ENCODE results near the gene DNER.
A peak's percentile ranks its signal among the peaks of the same experiment; 100 is the strongest.

The DNER gene

DNA sequence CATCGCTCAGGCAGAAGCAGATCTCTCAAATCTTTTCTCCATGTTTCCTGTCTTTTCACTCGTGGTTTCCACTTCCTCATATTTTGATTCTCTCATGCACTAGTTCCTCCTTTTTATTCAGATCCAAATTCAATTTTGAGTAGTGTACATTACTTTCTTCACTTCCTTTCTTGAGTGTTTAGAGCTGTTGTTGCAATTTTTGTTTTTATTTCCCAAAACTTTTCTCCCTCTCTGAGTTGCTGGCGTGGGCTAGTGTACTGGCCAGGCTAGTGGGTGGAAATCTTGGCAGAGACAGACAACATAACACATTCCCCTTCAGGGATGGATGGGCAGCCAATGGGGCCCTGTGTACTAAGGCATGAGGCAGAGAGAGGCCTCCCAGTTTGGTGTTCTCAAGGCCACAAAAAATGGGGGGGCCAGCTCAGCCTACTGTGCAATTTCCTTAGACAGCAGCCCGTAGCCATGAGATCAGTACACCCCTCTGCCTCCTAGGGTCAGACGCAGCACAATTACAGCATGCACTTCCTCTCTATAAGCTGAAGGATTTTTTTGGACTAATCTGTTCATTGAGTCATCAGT is 298.1 kb downstream of the DNER start:
- Histone ChIP-seq H3K27me3 (ENCODE audit: control insufficient read depth, insufficient read depth, low read length) (no peaks in the 10 kb centered on the region), H3K4me1 (ENCODE audit: control insufficient read depth, insufficient read depth, low read length) (peaks cover 14% of the 10 kb centered on the region), H3K9me3 (ENCODE audit: control insufficient read depth, insufficient read depth, low read depth, low read length) (0 out of 2 replicates have a peak, but pooled peaks cover 2% of the 10 kb centered on the region), H3K27ac (ENCODE audit: low read depth, low read length) (no peak overlapping the region), H3K36me3 (ENCODE audit: control insufficient read depth, insufficient read depth, low read length) (no peaks in the 10 kb centered on the region), H3K4me3 (ENCODE audit: low read depth, low read length) (no peak overlapping the region), H3K9ac (ENCODE audit: low read length) (no peak overlapping the region)

- H3K4me3 ChIP-seq (ENCODE audit: low read depth, low read length): no peak overlapping the region
- no peaks in the 10 kb centered on the region for H3K27me3 ChIP-seq (ENCODE audit: control insufficient read depth, insufficient read depth, low read length)
Observed at GRCh38 chr2:229414631-229415030, 299.7 kb downstream of the DNER start.

DNA sequence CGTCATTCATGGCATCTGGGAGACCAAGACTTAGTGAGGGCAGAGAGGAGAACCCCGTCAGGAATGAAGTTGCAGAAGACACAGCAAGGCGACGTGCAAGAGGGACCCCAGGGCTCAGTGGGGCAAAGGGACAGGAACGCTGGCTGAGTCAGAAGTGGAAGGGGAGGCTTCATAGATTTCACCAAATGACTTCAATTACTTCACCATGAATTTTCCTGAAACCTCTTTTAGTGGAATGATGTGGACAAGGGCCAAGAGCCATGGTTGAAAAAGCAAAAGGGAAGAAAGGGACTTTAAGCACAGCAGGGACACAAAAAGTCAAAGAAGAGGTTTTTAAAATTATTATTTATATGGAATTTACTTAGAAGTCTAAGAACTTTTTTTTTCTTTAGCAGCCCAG is 301.7 kb downstream of the DNER start:
- Histone ChIP-seq H3K27me3 (ENCODE audit: control insufficient read depth, insufficient read depth, low read length) (no peaks in the 10 kb centered on the region), H3K9me3 (ENCODE audit: control insufficient read depth, insufficient read depth, low read depth, low read length) (0 out of 2 replicates have a peak, but pooled peaks cover 2% of the 10 kb centered on the region), H3K36me3 (ENCODE audit: control insufficient read depth, insufficient read depth, low read length) (no peaks in the 10 kb centered on the region), H3K27ac (ENCODE audit: low read depth, low read length) (no peak overlapping the region), H3K4me3 (ENCODE audit: low read depth, low read length) (no peak overlapping the region), H3K4me1 (ENCODE audit: control insufficient read depth, insufficient read depth, low read length) (peaks cover 27% of the 10 kb centered on the region), H3K9ac (ENCODE audit: low read length) (no peak overlapping the region)

More at GRCh38 chr2:229414631-229415030, 299.7 kb downstream of the DNER start:
- Histone ChIP-seq H3K9me3 (ENCODE audit: control insufficient read depth, insufficient read depth, low read depth, low read length) (0 out of 2 replicates have a peak, but pooled peaks cover 2% of the 10 kb centered on the region), H3K9ac (ENCODE audit: low read length) (no peak overlapping the region), H3K27ac (ENCODE audit: low read depth, low read length) (no peak overlapping the region), H3K36me3 (ENCODE audit: control insufficient read depth, insufficient read depth, low read length) (no peaks in the 10 kb centered on the region), H3K4me1 (ENCODE audit: control insufficient read depth, insufficient read depth, low read length) (peaks cover 16% of the 10 kb centered on the region)

DNA sequence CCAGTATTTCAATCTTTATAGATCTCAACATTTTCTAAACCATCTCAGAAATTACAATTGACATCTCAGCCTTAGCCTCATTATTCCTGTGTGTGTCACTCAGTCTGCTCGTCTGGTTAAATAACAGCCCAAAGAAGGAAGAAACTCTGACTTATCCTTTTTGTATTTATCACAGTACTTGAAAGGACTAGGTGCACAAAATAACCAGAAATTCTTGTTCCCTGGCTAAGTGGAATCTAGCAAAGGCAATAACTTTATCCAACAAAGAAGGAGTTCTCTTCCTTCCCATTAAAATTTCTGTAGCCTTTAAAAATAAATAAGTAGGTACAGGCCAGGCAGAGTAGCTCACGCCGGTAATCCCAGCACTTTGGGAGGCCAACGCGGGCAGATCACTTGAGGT is 303.4 kb downstream of the DNER start:
- H3K36me3 ChIP-seq (ENCODE audit: control insufficient read depth, insufficient read depth, low read length): no peaks in the 10 kb centered on the region
- no peak overlapping the region for H3K9ac ChIP-seq (ENCODE audit: low read length)
- H3K4me3 ChIP-seq (ENCODE audit: low read depth, low read length): no peak overlapping the region
- no peak overlapping the region for H3K27ac ChIP-seq (ENCODE audit: low read depth, low read length)
- H3K4me1 ChIP-seq (ENCODE audit: control insufficient read depth, insufficient read depth, low read length): peaks cover 33% of the 10 kb centered on the region
- H3K27me3 ChIP-seq (ENCODE audit: control insufficient read depth, insufficient read depth, low read length): no peaks in the 10 kb centered on the region
- 0 out of 2 replicates have a peak, but pooled peaks cover 2% of the 10 kb centered on the region for H3K9me3 ChIP-seq (ENCODE audit: control insufficient read depth, insufficient read depth, low read depth, low read length)

DNA sequence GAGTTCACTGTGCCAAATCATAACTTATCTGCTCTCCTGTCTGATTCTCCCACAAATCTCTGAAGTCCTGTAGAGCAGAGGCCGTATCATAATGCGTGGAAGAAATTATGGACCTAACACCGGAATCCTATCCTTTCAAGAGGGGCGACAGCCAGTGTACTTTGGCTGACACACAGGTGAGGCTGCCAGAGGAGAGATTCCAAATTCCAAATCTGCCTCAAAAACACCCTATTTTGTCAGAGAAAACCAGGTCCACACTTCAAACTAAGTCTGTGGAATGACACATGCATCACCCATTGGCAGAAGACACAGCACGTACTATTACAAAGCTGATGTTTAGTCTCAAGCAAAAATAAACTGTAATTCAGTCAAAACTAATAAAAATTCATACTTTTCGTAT is 304.1 kb downstream of the DNER start:
- Histone ChIP-seq H3K27me3 (ENCODE audit: control insufficient read depth, insufficient read depth, low read length) (no peaks in the 10 kb centered on the region), H3K27ac (ENCODE audit: low read depth, low read length) (no peak overlapping the region), H3K9ac (ENCODE audit: low read length) (no peak overlapping the region), H3K9me3 (ENCODE audit: control insufficient read depth, insufficient read depth, low read depth, low read length) (0 out of 2 replicates have a peak, but pooled peaks cover 2% of the 10 kb centered on the region), H3K36me3 (ENCODE audit: control insufficient read depth, insufficient read depth, low read length) (no peaks in the 10 kb centered on the region), H3K4me1 (ENCODE audit: control insufficient read depth, insufficient read depth, low read length) (peaks cover 33% of the 10 kb centered on the region), H3K4me3 (ENCODE audit: low read depth, low read length) (no peak overlapping the region)

DNA sequence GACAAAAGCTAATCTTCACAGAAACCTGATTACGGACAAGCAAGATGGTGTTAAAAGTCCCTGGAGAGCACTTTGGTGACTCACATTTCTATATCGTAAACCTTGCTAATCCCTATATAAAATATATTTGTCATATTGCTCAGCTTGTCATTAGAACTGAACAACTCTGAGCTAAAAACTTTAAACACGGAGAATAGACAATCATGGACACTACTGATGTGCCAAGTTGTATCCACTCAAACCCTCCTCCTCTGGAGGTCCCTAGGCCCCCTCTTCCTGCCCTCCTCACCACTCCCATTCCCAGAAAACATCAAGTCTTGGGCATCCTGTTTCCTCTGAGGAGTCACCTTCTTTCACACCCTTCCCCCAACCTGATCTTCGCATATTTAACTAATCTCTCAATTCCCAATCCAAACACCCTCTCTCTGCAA is 304.6 kb downstream of the DNER start:
- H3K4me3 ChIP-seq (ENCODE audit: low read depth, low read length): no peak overlapping the region
- no peak overlapping the region for H3K9ac ChIP-seq (ENCODE audit: low read length)
- H3K27me3 ChIP-seq (ENCODE audit: control insufficient read depth, insufficient read depth, low read length): no peaks in the 10 kb centered on the region
- no peaks in the 10 kb centered on the region for H3K36me3 ChIP-seq (ENCODE audit: control insufficient read depth, insufficient read depth, low read length)
- peaks cover 33% of the 10 kb centered on the region for H3K4me1 ChIP-seq (ENCODE audit: control insufficient read depth, insufficient read depth, low read length)
- H3K9me3 ChIP-seq (ENCODE audit: control insufficient read depth, insufficient read depth, low read depth, low read length): 0 out of 2 replicates have a peak, but pooled peaks cover 2% of the 10 kb centered on the region
- H3K27ac ChIP-seq (ENCODE audit: low read depth, low read length): peak overlapping the region; percentile 30; the same call in 1 of the 2 replicates

GRCh38 chr2:229408962-229409361 is 305.4 kb downstream of the DNER start:
- no peaks in the 10 kb centered on the region for H3K9me3 ChIP-seq (ENCODE audit: control insufficient read depth, insufficient read depth, low read depth, low read length)
- no peak overlapping the region for H3K9ac ChIP-seq (ENCODE audit: low read length)
- H3K36me3 ChIP-seq (ENCODE audit: control insufficient read depth, insufficient read depth, low read length): no peaks in the 10 kb centered on the region
- no peak overlapping the region; the same call in 1 of the 2 replicates for H3K4me3 ChIP-seq (ENCODE audit: low read depth, low read length)
- peak overlapping the region; percentile 30; the same call in 1 of the 2 replicates for H3K27ac ChIP-seq (ENCODE audit: low read depth, low read length)
- no peaks in the 10 kb centered on the region for H3K27me3 ChIP-seq (ENCODE audit: control insufficient read depth, insufficient read depth, low read length)
- H3K4me1 ChIP-seq (ENCODE audit: control insufficient read depth, insufficient read depth, low read length): peaks cover 33% of the 10 kb centered on the region

- no peak overlapping the region for H3K4me3 ChIP-seq (ENCODE audit: low read depth, low read length)
- no peaks in the 10 kb centered on the region for H3K36me3 ChIP-seq (ENCODE audit: control insufficient read depth, insufficient read depth, low read length)
- H3K9ac ChIP-seq (ENCODE audit: low read length): peak overlapping the region; percentile 18
- no peaks in the 10 kb centered on the region for H3K27me3 ChIP-seq (ENCODE audit: control insufficient read depth, insufficient read depth, low read length)
- H3K9me3 ChIP-seq (ENCODE audit: control insufficient read depth, insufficient read depth, low read depth, low read length): no peaks in the 10 kb centered on the region
- H3K4me1 ChIP-seq (ENCODE audit: control insufficient read depth, insufficient read depth, low read length): peaks cover 33% of the 10 kb centered on the region
- H3K27ac ChIP-seq (ENCODE audit: low read depth, low read length): peak overlapping the region; percentile 30; the same call in 1 of the 2 replicates
Observed at GRCh38 chr2:229408356-229408755, 306.0 kb downstream of the DNER start.

DNA sequence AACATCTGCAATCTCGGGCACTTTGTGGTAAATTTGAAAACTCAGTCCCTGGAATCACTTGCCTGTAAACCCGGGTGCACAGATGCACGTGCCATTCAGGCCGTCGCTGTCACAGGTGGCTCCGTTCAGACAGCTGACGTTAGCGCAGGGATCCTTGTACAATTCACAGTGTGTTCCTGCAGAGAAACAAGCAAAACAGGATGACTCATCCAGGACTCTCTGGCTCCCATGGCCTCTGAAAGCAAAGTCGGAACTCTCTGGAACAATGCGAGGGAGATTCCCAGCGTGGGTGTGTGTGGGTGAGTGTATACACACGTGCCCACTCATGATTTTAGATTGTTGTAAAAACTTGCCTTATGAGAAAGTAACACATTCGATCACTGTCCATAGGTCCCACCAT is 307.2 kb downstream of the DNER start:
- Histone ChIP-seq H3K4me3 (ENCODE audit: low read depth, low read length) (no peak overlapping the region), H3K27ac (ENCODE audit: low read depth, low read length) (no peak overlapping the region), H3K9me3 (ENCODE audit: control insufficient read depth, insufficient read depth, low read depth, low read length) (no peaks in the 10 kb centered on the region), H3K9ac (ENCODE audit: low read length) (no peak overlapping the region), H3K27me3 (ENCODE audit: control insufficient read depth, insufficient read depth, low read length) (no peaks in the 10 kb centered on the region), H3K4me1 (ENCODE audit: control insufficient read depth, insufficient read depth, low read length) (peaks cover 33% of the 10 kb centered on the region), H3K36me3 (ENCODE audit: control insufficient read depth, insufficient read depth, low read length) (no peaks in the 10 kb centered on the region)

GRCh38 chr2:229405796-229406195 is 308.6 kb downstream of the DNER start:
- Histone ChIP-seq H3K9ac (ENCODE audit: low read length) (no peak overlapping the region), H3K4me1 (ENCODE audit: control insufficient read depth, insufficient read depth, low read length) (peaks cover 33% of the 10 kb centered on the region), H3K27me3 (ENCODE audit: control insufficient read depth, insufficient read depth, low read length) (no peaks in the 10 kb centered on the region), H3K4me3 (ENCODE audit: low read depth, low read length) (no peak overlapping the region), H3K36me3 (ENCODE audit: control insufficient read depth, insufficient read depth, low read length) (no peaks in the 10 kb centered on the region), H3K9me3 (ENCODE audit: control insufficient read depth, insufficient read depth, low read depth, low read length) (no peaks in the 10 kb centered on the region), H3K27ac (ENCODE audit: low read depth, low read length) (no peak overlapping the region)

GRCh38 chr2:229403296-229403695 is 311.1 kb downstream of the DNER start:
- H3K27ac ChIP-seq (ENCODE audit: low read depth, low read length): no peak overlapping the region
- H3K4me1 ChIP-seq (ENCODE audit: control insufficient read depth, insufficient read depth, low read length): peaks cover 12% of the 10 kb centered on the region
- no peak overlapping the region for H3K9ac ChIP-seq (ENCODE audit: low read length)

More at GRCh38 chr2:229403296-229403695, 311.1 kb downstream of the DNER start:
- no peaks in the 10 kb centered on the region for H3K9me3 ChIP-seq (ENCODE audit: control insufficient read depth, insufficient read depth, low read depth, low read length)
- H3K36me3 ChIP-seq (ENCODE audit: control insufficient read depth, insufficient read depth, low read length): no peaks in the 10 kb centered on the region
- no peak overlapping the region for H3K4me3 ChIP-seq (ENCODE audit: low read depth, low read length)
- H3K27me3 ChIP-seq (ENCODE audit: control insufficient read depth, insufficient read depth, low read length): no peaks in the 10 kb centered on the region
